Neuronal stem cell (in vitro differentiated cells): ENCODE measurements around the gene FPR3.

Source experiments
- DNase-seq: peaks from one replicate; pipeline ENCODE4 v3.0.0-alpha.2; 2013; ENCODE audit warnings: low spot score
- H2AFZ ChIP-seq: one replicate; pipeline ENCODE4 v1.6.1; 2013; ENCODE audit warnings: mild to moderate bottlenecking, low read length, inconsistent platforms
- H2AK5ac ChIP-seq: 2 replicates; pipeline ENCODE4 v1.6.1; 2013; ENCODE audit warnings: low read depth, mild to moderate bottlenecking, inconsistent platforms, low read length, moderate library complexity, mixed read lengths
- H2BK120ac ChIP-seq: 2 replicates; pipeline ENCODE4 v1.6.1; 2013; ENCODE audit warnings: low read depth, mild to moderate bottlenecking, inconsistent platforms, low read length, moderate library complexity, mixed read lengths
- H2BK12ac ChIP-seq: one replicate; pipeline ENCODE4 v1.6.1; 2013; ENCODE audit warnings: low read length, inconsistent platforms
- H2BK15ac ChIP-seq: 2 replicates; pipeline ENCODE4 v1.6.1; 2013; ENCODE audit warnings: mild to moderate bottlenecking, low read length, inconsistent platforms, mixed read lengths
- H2BK5ac ChIP-seq: one replicate; pipeline ENCODE4 v1.6.1; 2013; ENCODE audit warnings: inconsistent platforms, mild to moderate bottlenecking, low read length, moderate library complexity
- H3K14ac ChIP-seq: one replicate; pipeline ENCODE4 v1.6.1; 2013; ENCODE audit warnings: low read length, inconsistent platforms
- H3K18ac ChIP-seq: 2 replicates; pipeline ENCODE4 v1.6.1; 2013; ENCODE audit warnings: low read length, inconsistent platforms
- H3K23ac ChIP-seq: 2 replicates; pipeline ENCODE4 v1.6.1; 2013; ENCODE audit warnings: low read depth, mild to moderate bottlenecking, mixed read lengths, low read length, inconsistent platforms; ENCODE audit not compliant: poor library complexity
- H3K27ac ChIP-seq: replicated peaks from 3 replicates; pipeline ENCODE4 v1.5.1; 2013; ENCODE audit warnings: low read length, inconsistent platforms
- H3K27me3 ChIP-seq, 3 experiments: 2 replicates each; pipeline ENCODE4 v1.6.1; 2013; ENCODE audit warnings: low read length in 3 of 3, mild to moderate bottlenecking in 2 of 3, inconsistent platforms in 1 of 3, low read depth in 1 of 3, mixed read lengths in 1 of 3, moderate library complexity in 1 of 3; ENCODE audit not compliant: control insufficient read depth in 3 of 3, insufficient read depth in 3 of 3
- H3K36me3 ChIP-seq, 2 donors: replicated peaks in 1 of 2; 2 replicates each; pipeline ENCODE4 v1.6.1; 2013; ENCODE audit warnings: low read length in 2 of 2; ENCODE audit not compliant: control insufficient read depth in 2 of 2, insufficient read depth in 2 of 2
- H3K4ac ChIP-seq: 2 replicates; pipeline ENCODE4 v1.6.1; 2013; ENCODE audit warnings: inconsistent platforms, mild to moderate bottlenecking, low read length, moderate library complexity
- H3K4me1 ChIP-seq, 2 donors: 1 replicate in 1 of 2; 2 replicates in 1 of 2; pipeline ENCODE4 v1.6.1; 2013; ENCODE audit warnings: low read length in 2 of 2, low read depth in 1 of 2; ENCODE audit not compliant: control insufficient read depth in 2 of 2, insufficient read depth in 1 of 2
- H3K4me2 ChIP-seq: one replicate; pipeline ENCODE4 v1.6.1; 2013; ENCODE audit warnings: mild to moderate bottlenecking, low read length, inconsistent platforms; ENCODE audit not compliant: insufficient read depth, poor library complexity, severe bottlenecking
- H3K4me3 ChIP-seq, 2 donors: 2 replicates each; pipeline ENCODE4 v1.5.1; 2013; ENCODE audit warnings: low read length in 2 of 2, mild to moderate bottlenecking in 2 of 2, inconsistent platforms in 1 of 2, moderate library complexity in 1 of 2
- H3K79me1 ChIP-seq: one replicate; pipeline ENCODE4 v1.6.1; 2013; ENCODE audit warnings: low read depth, mild to moderate bottlenecking, inconsistent platforms, low read length, moderate library complexity
- H3K9ac ChIP-seq: one replicate; pipeline ENCODE4 v1.6.1; 2013; ENCODE audit warnings: mild to moderate bottlenecking, low read depth, low read length, inconsistent platforms; ENCODE audit not compliant: poor library complexity
- H3K9me3 ChIP-seq, 2 donors: replicated peaks in 1 of 2; 2 replicates each; pipeline versions ENCODE3 to v1.6.1; 2013; ENCODE audit warnings: low read length in 2 of 2, mild to moderate bottlenecking in 2 of 2, inconsistent platforms in 1 of 2, low read depth in 1 of 2, mixed read lengths in 1 of 2, moderate library complexity in 1 of 2; ENCODE audit not compliant: control insufficient read depth in 2 of 2, insufficient read depth in 1 of 2
- H4K8ac ChIP-seq: one replicate; pipeline ENCODE4 v1.6.1; 2013; ENCODE audit warnings: low read depth, mild to moderate bottlenecking, inconsistent platforms, low read length, moderate library complexity
- H4K91ac ChIP-seq: one replicate; pipeline ENCODE4 v1.6.1; 2013; ENCODE audit warnings: low read length, low read depth, mild to moderate bottlenecking, inconsistent platforms; ENCODE audit not compliant: poor library complexity
- WGBS, 2 donors: extraction: QIAGEN DNeasy Blood & Tissue Kit; methylation state at CpG; one replicate each; pipeline ENCODE4 v1.1.7; 2013; ENCODE audit warnings: missing lambda C conversion rate in 2 of 2, mixed read lengths in 1 of 2; ENCODE audit not compliant: insufficient read length in 2 of 2, insufficient replicate concordance in 1 of 2; ENCODE audit errors: extremely low coverage in 2 of 2; 5-methylcytosine and 5-hydroxymethylcytosine counted together

Gene FPR3

GRCh38 chr19:51809787-51810186, 14.8 kb downstream of the FPR3 start:
- Histone ChIP-seq H2BK120ac (no peak overlapping the region), H3K4me3 (no peak overlapping the region), H3K4ac (no peak overlapping the region), H3K4me1 (peaks cover 0 to 5% of the 10 kb centered on the region in 2 donors), H2BK5ac (no peak overlapping the region), H3K9me3 (peaks cover 5 to 9% of the 10 kb centered on the region in 2 donors), H3K36me3 (peaks cover 0 to 2% of the 10 kb centered on the region in 2 donors), H3K27me3 (no peaks in the 10 kb centered on the region), H3K4me2 (no peak overlapping the region), H3K79me1 (peaks cover 2% of the 10 kb centered on the region), H2BK12ac (no peak overlapping the region), H3K18ac (no peak overlapping the region), H4K8ac (no peak overlapping the region), H3K23ac (no peak overlapping the region), H3K9ac (no peak overlapping the region), H3K14ac (no peak overlapping the region), H2AK5ac (no peak overlapping the region), H2AFZ (no peak overlapping the region), H3K27ac (no peak overlapping the region), H2BK15ac (no peak overlapping the region), H4K91ac (no peak overlapping the region)
- WGBS, 2 donors: no CpG with 5 or more reads among the region's 4 CpGs
- DNase-seq: no peak

GRCh38 chr19:51810223-51810622, 15.3 kb downstream of the FPR3 start:
- H3K4me3 ChIP-seq: no peak overlapping the region
- H2AFZ ChIP-seq: no peak overlapping the region
- H3K23ac ChIP-seq: no peak overlapping the region
- no peak overlapping the region for H2BK15ac ChIP-seq
- peaks cover 0 to 5% of the 10 kb centered on the region in 2 donors for H3K4me1 ChIP-seq
- no peak overlapping the region for H3K18ac ChIP-seq
- H3K9ac ChIP-seq: no peak overlapping the region
- no peak overlapping the region for H2BK5ac ChIP-seq
- H3K36me3 ChIP-seq: peaks cover 0 to 2% of the 10 kb centered on the region in 2 donors
- WGBS, 2 donors: no CpG with 5 or more reads among the region's 7 CpGs
- no peak overlapping the region for H4K91ac ChIP-seq
- no peak overlapping the region for H2BK12ac ChIP-seq
- H2BK120ac ChIP-seq: no peak overlapping the region
- no peak overlapping the region for H3K4ac ChIP-seq
- H4K8ac ChIP-seq: no peak overlapping the region
- no peak overlapping the region for H3K14ac ChIP-seq
- H2AK5ac ChIP-seq: no peak overlapping the region
- no peak overlapping the region for H3K27ac ChIP-seq
- peaks cover 2% of the 10 kb centered on the region for H3K79me1 ChIP-seq
- H3K9me3 ChIP-seq: peaks cover 5 to 9% of the 10 kb centered on the region in 2 donors
- no peaks in the 10 kb centered on the region for H3K27me3 ChIP-seq
- no peak for DNase-seq
- H3K4me2 ChIP-seq: no peak overlapping the region

GRCh38 chr19:51811344-51811743, 16.4 kb downstream of the FPR3 start:
- Histone ChIP-seq H4K91ac (no peak overlapping the region), H2BK120ac (no peak overlapping the region), H2BK12ac (no peak overlapping the region), H3K9ac (no peak overlapping the region), H2AFZ (no peak overlapping the region), H3K23ac (no peak overlapping the region), H3K36me3 (peaks cover 0 to 2% of the 10 kb centered on the region in 2 donors), H3K4me2 (no peak overlapping the region), H3K27ac (no peak overlapping the region), H3K4ac (no peak overlapping the region), H3K79me1 (peaks cover 2% of the 10 kb centered on the region), H3K14ac (no peak overlapping the region), H2BK15ac (no peak overlapping the region), H3K4me1 (peaks cover 0 to 5% of the 10 kb centered on the region in 2 donors), H3K27me3 (no peaks in the 10 kb centered on the region), H2AK5ac (no peak overlapping the region), H4K8ac (no peak overlapping the region), H3K4me3 (no peak overlapping the region), H3K9me3 (peaks cover 5 to 9% of the 10 kb centered on the region in 2 donors), H3K18ac (no peak overlapping the region), H2BK5ac (no peak overlapping the region)
- DNase-seq: no peak
- no CpG with 5 or more reads among the region's 11 CpGs for WGBS, 2 donors

DNA sequence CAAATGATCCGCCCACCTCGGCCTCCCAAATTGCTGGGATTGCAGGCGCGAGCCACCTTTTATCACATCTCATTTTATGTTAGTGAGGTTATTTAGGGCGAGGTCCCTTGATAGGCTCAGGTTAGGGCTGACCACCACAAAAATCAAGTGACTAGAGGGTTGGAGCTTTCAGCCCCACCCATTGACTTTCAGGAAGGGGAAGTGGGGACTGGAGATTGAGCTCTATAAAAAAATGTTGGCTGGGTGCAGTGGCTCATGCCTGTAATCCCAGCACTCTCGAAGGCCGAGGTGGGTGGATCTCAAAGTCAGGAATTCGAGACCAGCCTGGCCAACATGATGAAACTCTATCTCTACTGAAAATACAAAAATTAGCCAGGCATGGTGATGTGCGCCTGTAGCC, 20.1 kb downstream of the FPR3 start:
- H3K4me3 ChIP-seq: no peak overlapping the region
- H3K4me1 ChIP-seq: no peaks in the 10 kb centered on the region
- no peak overlapping the region for H2AK5ac ChIP-seq
- no peak overlapping the region for H3K18ac ChIP-seq
- no peak overlapping the region for H3K4ac ChIP-seq
- peak overlapping the region; percentile 17 for H4K8ac ChIP-seq
- H3K23ac ChIP-seq: no peak overlapping the region
- H2BK5ac ChIP-seq: no peak overlapping the region
- no CpG with 5 or more reads among the region's 9 CpGs for WGBS, 2 donors
- peaks cover 0 to 5% of the 10 kb centered on the region in 2 donors for H3K9me3 ChIP-seq
- H3K27ac ChIP-seq: no peak overlapping the region
- no peak overlapping the region for H3K4me2 ChIP-seq
- H3K36me3 ChIP-seq: peaks cover 0 to 2% of the 10 kb centered on the region in 2 donors
- H3K27me3 ChIP-seq: no peaks in the 10 kb centered on the region
- no peak overlapping the region for H2BK120ac ChIP-seq
- H3K79me1 ChIP-seq: no peaks in the 10 kb centered on the region
- no peak overlapping the region for H2BK15ac ChIP-seq
- H4K91ac ChIP-seq: no peak overlapping the region
- H3K9ac ChIP-seq: no peak overlapping the region
- no peak overlapping the region for H2AFZ ChIP-seq
- no peak for DNase-seq
- H3K14ac ChIP-seq: no peak overlapping the region
- H2BK12ac ChIP-seq: no peak overlapping the region
